TTC549 (cell line): ENCODE data around the gene LTO1.
"Not testable (repeated sequence)": the region's sequence is repeated elsewhere in the genome, so short reads cannot be mapped to it uniquely, and the experiment has no call there.

ENCODE experiments used
- FAIRE-seq: peaks from 2 replicates; lab custom pipeline; 2012; peaks lifted over from hg19 to GRCh38; lab: Jason Lieb, UNC

LTO1 gene

GRCh38 chr11:69632900-69633299 lies 42.3 kb downstream of the LTO1 start:
- no peak for FAIRE-seq

- FAIRE-seq = no peak
Measured at GRCh38 chr11:69630424-69630823, 44.7 kb downstream of the LTO1 start.

GRCh38 chr11:69630017-69630416 lies 45.1 kb downstream of the LTO1 start:
- no peak for FAIRE-seq

- FAIRE-seq = no peak
Measured at GRCh38 chr11:69627551-69627950, 47.6 kb downstream of the LTO1 start.

- no peak for FAIRE-seq
Measured at GRCh38 chr11:69625476-69625875, 49.7 kb downstream of the LTO1 start.

GRCh38 chr11:69624293-69624692 lies 50.9 kb downstream of the LTO1 start:
- FAIRE-seq = no peak

- not testable (repeated sequence) for FAIRE-seq
Measured at GRCh38 chr11:69622097-69622681, 53.0 kb downstream of the LTO1 start.

- FAIRE-seq = no peak
Measured at GRCh38 chr11:69620683-69621290, 54.4 kb downstream of the LTO1 start.

- no peak for FAIRE-seq
Measured at GRCh38 chr11:69618237-69618636, 56.9 kb downstream of the LTO1 start.

- FAIRE-seq = no peak
Measured at GRCh38 chr11:69617682-69618081, 57.5 kb downstream of the LTO1 start.

GRCh38 chr11:69617220-69617619 lies 57.9 kb downstream of the LTO1 start:
- FAIRE-seq = no peak
